ENCODE measurements around the gene C2orf49.

C2orf49 gene

DNA sequence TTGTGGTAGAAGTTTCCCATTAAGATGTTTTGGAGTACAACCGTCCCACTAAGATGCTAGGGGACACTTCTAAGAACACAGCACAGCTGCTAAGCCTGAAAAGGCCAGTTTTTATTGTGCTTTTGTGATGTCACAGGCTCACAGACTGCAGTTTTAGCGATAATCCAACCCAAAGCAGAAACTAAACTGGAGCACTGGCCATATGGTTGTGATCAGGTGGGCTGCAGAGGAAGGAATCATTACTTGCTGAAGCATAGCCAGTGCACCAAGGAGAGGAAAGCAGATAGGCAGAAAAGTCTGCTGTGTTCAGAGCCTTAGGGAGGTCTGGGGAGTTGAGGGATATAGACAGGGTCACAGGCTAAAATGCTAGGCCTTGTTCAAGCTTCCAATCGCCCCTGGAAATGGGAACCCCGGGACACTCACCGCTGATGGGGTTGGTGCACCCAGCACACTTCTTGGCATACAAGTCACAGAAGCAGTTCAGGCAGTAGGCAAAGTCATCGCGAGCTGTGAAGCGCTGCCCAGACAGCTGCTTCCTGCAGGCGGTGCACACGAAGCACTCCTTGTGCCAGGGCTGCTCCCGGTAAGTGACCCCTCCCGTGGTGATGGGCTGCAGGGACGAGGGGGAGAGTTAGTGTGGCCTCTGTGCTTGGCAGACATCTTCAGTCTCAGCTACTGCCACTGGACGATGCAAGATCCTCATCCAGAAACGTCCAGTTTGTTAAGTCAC lies 25.7 kb downstream of the C2orf49 start:
- DNase-seq = peak; percentile 56

DNA sequence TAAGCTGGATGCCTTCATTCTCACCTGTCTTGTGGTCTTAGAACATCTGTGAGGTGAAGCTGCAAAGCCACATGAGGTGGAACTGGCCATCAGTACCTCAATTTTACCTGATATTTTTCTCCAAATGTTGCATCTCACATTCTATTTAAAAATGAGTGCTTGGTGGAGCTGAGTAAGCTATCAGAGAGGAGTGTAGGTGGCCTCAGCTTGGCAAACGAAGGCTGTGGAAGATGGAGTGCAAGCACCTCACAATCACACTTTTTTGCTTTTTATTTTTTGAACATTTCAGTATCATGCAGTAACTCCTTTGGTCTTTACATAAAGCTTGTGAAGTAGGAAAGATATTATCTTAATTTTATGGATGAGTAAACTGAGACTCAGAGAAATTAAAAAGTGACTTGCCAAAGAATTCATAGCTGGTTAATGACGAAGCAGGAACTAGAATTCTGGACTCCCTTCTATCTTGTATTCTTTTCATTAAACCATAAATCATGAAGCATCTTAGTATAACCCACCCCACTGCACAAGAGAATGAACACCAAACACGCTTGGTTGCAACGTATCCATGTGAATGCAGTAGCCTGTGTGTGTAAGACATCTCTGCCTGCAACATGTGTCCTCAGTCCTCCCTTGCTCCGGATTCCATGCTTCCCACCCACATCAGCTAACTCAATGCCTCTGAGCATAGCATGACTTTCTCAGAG lies 27.2 kb downstream of the C2orf49 start:
- no peak for DNase-seq

DNA sequence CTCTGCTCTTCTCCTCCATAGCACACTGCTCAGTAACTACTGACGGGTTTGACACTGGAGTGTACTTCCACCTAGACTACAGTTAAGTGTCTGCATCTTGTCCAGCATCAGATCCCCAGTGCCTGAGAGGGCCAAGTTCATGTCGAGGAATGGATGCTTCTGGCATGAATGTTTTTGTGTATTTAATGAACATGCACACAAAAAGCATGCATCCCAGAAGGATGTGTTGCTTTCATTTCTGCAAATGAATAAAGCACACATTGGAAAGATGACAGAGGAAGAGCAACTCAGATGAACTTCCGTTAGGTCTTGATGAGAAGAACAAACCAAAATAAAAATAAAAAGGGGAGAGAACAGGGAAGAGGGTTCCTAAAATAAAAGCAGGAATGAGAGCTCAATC lies 27.9 kb downstream of the C2orf49 start:
- DNase-seq = no peak

DNA sequence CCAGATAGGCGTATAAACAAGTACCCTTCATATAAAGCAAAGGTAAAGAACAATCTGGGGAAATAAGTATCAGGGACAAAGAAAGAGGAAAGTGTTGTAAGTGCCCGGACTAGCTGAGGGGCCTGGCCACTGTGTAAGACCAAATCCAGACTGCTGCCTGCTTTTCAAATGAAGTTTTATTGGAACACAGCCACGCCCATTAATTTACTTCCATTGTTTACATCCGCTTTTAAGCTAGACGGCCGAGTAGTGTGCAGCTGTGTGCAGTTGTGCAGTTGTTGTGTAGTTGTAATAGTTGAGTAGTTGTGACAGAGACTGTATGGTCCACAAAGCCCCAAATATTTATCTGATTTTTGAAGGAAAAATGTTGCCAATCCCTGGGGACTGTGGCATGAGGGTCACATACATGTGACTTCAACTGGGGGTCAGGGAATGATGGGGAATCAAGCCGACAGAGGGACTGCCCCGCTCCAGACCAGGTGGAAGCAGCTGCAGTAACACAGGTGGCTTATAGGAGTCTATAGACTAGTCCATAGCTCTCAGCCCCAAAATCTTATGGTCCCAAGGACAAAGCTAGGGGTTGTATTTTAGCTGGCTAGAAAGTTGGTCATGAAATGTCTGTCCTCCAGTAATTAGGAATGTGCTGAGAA lies 31.5 kb downstream of the C2orf49 start:
- no peak for DNase-seq

DNA sequence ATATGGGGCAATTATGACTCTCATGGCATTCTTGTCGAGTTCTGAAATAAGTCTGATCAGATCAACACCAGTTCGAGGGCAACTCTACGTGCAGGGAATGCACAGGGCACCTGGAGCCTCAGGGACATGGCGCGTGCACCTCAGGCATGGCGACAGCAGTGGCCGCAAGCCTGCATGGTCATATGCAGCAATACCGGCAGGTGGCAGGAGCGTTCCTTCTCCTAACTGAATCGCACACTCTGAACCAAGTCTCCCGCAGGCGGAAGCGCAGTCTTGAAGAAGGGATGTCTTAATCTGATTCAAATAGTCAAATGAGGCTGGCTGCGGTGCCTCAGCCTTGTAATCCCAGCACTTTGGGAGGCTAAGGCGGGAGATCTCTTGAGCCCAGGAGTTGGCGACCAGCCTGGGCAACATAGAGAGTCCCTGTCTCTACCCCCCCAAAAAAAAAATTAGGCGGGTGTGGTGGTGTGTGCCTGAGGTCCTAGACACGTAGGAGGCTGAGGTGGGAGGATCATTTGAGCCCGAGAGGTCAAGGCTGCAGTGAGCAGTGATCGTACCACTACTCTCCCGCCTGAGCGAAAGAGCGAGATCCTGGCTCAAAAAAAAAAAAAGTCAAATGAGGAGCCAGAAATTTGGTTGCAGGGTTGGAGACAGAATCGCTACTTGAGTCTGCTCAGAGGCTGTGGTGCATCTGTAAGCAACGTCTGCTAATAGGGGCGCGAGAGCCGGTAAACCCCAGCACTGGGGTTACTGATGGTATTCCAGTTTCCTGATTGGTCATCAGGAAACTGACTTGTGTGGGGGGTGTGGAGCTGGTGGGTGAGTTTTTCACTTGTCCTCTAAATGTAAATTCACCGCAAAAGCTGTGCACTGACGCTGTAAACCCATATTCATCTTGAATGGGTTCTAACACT lies 32.7 kb downstream of the C2orf49 start:
- peak; percentile 97 for DNase-seq

DNA sequence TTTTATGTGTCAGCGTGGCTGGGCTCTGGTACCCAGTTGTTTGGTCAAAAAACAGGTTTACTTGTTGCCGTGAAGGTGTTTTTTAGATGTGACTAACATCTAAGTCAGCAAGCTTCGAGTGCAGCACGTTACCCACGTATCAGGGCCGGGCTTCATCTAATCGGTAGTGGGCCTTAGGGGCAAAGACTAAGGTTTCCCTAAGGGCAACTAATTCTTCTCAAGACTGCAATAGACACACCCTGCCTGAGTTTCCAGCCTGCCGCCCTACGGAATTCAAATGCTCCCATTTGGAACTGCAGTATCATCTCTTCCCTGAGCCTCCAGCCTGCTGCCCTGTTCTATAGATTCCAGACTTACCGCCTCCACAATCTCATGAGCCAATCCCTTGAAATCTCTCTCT lies 33.8 kb downstream of the C2orf49 start:
- DNase-seq = no peak

DNA sequence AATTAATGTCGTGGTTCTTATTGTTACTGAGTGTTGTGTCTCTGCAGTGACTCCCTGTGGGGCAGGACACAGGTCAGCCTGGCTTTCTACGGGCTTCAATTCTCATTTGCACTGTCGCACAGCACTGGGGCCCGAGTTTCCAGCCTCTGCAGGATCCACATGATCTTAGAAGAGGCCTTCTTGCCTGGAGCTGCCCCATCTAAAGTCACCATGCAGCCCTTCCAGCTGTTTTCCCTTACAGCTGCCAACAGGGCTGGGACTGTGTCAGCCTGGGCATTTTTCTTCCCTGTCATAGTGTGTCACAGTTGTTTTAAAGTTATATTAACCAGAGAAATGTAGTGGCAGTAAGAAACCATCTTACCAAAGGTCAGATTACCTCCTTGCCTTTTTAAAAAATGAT lies 34.5 kb downstream of the C2orf49 start:
- no peak for DNase-seq

DNA sequence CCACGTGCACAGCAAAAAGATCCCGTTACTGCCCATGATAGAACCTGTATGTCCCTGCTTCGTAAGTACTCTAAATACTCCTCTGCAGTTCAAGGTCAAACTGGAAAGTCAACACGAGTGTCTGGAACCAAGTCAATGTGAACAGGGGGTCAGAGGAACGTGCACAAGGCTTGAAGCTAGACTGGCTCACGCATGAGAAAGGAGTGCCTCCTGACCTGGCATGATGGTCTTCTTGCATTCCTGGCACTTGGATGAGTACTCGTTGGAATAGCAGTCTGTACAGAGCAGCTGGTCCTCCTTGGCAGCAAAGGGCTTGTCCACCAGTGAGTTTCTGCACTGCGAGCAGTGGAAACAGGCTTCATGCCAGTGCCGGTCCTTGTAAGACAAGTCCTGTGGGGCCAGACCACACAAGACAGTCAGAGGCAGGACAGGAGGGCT lies 36.0 kb downstream of the C2orf49 start:
- DNase-seq = no peak

DNA sequence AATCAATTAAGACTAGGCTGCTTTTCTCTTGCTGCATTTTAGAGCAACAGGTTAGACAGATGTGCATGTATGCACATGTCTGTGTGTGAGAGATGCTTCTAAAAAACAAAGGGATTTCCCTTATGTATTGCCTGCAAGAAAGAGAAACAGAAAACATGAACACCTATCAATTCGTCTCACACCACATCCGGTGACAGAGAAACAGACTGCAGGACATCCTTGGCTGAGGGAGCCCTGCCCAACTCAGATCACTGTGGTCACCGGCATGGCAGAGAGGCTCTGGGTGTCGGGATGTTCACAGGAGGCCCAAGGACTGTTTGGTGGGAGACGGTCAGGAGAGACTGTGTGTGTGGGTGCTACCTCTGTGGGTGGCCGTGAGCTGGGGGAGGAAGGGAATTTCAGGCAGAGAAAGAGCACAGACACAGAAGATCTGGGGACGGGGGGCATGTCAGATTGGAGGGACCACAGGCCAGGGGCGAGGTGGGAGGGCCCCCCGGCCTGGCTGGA lies 36.6 kb downstream of the C2orf49 start:
- no peak for DNase-seq

DNA sequence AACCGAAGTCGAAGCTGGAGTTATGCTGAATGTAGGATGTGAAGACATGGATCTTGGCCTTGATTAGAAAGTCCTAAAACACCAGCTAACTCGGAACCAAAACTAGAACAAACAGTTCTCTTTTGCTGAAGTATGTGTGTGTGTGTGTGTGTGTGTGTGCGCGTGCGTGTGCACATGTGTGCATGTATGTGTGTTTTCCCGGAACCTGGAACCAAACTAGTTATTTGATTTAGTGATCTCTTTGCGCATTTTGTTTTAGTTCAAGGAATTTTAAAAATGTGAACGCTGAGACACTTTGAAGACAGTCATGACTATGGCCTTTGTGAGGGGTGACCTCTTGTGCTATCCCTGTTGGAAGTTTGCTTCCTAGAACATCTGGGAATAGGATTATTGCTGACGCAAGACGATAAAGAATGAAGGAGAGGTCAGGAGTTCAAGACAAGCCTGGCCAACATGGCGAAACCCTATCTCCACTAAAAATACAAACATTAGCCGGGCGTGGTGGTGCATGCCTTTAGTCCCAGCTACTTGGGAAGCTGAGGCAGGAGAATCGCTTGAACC lies 37.7 kb downstream of the C2orf49 start:
- no peak for DNase-seq

DNA sequence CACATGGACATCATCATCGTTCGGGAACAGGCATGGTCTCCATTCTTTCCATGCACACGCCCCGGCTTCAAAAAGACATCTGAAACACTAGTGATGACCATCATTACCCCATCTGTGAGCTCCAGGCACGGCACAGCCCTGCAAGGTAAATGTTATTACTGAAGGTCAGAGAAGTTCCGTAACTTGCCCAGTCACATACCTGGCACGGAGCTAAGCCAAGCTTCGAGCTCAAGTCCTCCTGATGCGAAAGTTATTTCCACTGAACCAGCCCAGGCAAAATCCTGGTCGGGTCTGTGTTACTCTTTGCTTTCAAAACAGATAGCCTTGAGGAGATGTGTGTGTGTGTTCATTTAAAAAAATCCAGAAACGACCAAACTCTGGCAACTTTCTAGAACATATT lies 38.7 kb downstream of the C2orf49 start:
- DNase-seq = no peak

DNA sequence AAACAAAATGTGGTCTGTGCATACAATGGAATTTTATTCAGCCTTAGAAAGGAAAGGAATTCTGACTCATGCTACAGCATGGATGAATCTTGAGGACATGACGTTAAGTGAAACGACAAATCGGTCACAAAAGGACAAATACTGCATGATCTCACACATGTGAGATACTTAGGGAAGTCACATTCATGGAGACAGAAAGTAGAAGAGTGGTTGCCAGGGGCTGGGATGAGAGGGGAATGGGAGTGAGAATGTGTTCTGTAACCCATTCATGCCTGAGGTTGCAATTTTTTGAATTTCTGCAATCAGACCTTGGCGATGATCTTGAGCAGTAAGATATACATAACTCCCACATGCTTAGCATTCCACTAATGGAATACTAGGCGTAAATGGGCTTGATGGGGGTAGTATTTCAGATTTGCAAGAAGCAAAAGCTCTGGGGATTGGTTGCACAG lies 39.5 kb downstream of the C2orf49 start:
- DNase-seq = no peak

DNA sequence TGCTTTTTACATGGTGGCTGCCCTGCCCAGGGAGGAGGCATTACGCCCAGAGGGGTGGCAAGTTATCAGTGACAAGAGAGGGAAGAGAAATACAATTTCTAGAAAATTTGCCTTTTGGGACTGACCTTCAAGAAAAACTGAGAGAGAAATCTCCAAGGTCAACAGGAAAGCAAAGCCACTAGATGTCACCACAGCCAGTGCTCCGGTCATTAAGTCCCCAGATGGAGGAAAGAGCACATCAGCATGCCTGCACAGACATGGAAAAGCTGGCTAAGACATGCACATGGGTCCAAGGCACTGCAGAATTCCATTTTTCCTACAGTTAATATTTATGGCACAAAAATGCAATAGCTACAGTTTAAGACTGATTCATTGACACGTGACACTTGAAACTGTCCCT lies 40.5 kb downstream of the C2orf49 start:
- DNase-seq = no peak

DNA sequence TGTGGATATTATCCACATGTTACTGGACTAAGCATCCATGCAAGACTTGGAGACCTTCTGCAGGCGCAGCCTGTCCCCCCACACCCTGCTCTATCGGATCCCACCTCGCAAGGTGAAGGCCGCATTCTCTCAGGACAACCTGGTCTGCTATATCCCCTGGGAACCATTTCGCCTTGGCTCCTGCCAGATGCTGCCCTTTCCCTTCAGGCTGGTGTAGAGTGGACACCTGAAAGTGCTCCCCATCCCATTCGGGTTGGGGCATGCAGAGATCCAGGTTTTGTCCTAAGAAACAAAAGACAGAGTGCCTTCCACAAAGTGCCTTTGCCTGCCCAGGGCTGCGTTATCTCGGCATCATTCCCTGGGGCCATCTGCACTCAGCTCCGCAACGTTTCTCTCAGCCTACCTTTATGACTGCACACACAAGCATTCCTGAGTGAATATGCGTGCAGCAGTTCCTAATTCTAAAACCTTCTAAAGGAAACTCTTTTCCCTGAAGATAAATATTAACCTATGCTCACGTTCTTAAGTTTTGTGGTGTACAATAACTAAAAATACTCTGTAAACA lies 41.0 kb downstream of the C2orf49 start:
- no peak for DNase-seq

DNA sequence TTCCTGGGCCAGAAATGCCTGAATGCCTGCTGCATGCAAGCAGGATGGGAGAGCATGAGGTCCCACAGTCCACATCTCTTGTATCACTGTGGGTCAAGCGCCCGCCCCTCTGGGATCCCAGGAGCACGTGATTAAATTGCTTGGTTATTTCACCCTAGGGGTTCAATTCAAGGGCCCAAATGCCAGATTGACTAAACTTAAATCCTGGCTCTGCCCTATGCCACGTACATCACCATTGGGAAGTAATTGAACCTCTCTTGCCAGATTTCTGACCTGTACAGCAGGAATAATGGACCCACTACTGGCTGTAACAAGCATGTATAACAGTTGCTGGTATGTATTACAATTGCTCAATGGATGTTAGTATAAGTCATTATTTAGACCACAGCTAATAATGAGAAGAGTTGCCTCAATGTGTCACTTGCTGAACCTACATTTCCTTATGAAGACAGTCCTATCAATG lies 41.6 kb downstream of the C2orf49 start:
- DNase-seq = no peak

DNA sequence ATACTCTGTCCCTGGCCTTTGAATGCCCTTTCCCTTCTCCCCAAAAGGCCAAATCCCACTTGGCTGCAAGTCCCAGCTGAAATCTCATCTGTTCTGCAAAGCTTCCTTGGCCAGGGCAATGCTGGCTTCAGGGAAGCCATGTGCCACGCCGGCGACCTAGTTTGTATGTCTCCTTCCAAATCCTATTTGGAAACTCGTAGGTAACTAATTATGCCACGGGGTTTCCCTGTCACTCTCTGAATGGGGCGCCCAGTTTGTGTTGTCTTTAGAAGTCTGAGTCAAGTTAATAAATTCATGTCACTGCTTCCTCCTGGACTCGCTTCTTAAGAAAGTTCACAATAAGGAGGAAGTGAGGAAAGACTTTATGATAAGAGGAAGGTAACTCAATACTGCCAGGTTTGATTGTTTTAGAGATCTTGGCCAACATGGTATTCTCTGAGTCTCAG lies 42.4 kb downstream of the C2orf49 start:
- DNase-seq = peak; percentile 60

DNA sequence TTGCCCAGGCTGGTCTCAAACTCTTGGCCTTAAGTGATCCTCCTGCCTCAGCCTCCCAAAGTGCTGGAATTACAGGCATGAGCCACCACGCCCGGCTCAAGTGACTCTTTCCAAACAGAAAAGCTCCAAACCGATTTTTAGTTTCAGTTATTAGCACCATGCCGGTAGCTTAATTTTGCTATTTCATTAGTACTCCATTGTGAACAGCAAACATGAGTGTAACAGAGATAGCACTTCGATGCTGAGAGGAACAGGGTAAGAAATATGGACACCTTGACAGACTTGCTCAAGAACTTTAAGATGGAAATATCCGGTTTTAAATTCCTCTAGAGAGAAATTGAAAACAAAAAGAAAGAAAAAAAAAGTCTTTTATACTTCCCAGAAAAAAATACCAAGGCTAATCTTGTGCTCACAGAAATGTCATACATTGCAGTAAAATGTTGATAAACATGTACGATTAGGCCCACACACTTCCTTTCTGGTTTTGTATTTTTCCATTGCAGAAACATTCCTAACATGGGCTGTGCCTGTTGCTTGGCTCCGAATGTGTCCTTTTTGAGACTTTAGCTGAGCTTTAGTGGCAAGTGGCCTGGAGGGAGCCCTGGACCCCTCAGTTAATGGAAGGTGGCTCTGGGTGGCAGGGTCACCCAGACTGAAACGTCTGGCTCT lies 43.2 kb downstream of the C2orf49 start:
- peak; percentile 83 for DNase-seq

DNA sequence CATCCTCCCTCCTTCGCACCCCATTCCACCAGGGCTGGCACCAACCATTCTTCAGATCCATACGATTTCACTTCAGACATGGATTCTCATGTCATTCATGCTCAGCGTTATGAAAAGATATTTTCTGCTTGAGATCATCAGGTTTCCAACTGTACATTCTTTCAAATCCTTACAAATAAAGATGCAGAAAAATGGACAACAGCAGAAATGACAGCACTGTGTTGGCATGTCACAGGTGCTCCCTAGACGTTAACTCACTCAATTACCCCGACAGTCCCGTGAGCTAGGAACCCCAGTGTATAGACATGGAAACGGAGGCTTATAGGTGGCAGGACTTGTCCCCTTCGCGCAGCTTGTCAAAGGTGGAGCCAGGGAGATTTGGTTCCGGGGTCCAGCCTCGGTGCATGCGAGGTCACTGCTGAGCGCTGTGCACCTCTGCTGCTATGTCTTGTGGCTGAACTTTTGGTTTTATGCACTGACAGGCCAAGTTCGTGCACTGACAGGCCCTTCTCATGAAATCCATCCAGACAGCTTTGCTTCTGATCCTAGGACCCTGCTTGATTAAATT lies 43.8 kb downstream of the C2orf49 start:
- no peak for DNase-seq

DNA sequence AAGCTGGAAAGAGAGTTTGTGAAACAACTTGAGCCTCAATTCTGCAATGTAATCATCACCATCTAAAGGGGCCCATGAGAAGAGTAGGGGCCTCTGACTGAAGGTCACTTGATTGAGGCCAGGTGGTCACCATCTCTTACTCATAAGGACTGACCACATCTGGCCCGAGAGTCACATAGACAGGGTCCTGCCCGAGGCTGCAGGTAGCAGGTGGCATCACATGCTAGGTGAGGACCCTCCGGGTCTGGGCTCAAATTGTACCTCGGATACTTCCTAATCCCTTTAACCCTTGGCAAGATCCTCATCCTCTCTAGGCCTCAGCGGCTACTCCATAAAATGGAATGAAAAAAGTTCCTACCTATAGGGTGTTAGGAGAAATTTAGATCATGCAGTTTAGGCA lies 44.8 kb downstream of the C2orf49 start:
- DNase-seq = no peak

DNA sequence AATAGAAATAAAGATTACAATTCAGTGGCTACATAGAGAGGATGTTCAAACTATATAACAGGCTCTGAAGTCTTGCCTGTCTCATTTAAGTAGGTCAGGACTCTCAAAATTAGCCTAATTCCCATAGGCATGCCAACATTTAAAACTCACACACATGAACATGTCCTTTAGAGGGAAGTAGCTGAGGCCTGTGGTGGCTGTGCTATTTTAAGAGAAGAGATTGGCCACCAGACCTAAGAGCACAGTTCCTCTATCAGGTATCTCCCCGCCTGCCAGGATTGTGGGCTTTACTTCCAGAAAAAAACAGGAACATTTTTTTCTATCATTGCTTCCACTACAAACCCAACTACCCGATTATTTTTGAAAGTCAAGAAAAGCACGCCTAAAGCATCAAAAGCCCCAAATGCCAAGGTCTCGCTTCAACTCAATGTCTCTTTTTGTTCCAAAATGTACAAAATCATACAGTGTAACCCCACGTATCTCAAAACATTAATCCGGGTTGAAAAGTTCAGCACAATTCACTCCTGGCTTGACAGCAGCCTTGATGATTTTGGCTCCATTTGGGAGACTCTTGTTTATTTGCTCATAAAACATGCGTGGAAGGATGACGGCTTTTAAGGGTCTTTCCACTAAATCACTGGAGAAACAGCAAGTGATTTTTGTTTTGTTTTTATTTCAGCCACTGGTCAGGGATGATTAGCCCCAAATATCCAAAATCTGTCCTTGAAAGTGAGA lies 46.3 kb downstream of the C2orf49 start:
- peak; percentile 63 for DNase-seq

Measured in hematopoietic multipotent progenitor cell treated with erythropoietin and hydrocortisone succinate and interleukin-3 and kit ligand, for 4 days (in vitro differentiated cells).